GM18508 (cell line): ENCODE data around the gene KIAA0513.

Experiments
- ATAC-seq: cut with Tn5 transposase; IDR thresholded peaks from one replicate; pipeline ENCODE4 v1.9.1; 2021; ENCODE audit warnings: moderate number of reproducible peaks; ENCODE audit not compliant: insufficient read depth, unreplicated experiment

The KIAA0513 gene, protein sequence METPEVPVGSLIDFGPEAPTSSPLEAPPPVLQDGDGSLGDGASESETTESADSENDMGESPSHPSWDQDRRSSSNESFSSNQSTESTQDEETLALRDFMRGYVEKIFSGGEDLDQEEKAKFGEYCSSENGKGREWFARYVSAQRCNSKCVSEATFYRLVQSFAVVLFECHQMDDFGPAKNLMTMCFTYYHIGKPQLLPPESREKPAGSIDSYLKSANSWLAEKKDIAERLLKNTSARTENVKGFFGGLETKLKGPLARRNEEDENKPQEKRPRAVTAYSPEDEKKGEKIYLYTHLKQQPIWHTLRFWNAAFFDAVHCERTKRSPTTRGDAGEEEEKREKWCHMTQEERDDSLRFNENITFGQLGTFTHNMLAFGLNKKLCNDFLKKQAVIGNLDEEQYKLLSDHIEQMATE

DNA sequence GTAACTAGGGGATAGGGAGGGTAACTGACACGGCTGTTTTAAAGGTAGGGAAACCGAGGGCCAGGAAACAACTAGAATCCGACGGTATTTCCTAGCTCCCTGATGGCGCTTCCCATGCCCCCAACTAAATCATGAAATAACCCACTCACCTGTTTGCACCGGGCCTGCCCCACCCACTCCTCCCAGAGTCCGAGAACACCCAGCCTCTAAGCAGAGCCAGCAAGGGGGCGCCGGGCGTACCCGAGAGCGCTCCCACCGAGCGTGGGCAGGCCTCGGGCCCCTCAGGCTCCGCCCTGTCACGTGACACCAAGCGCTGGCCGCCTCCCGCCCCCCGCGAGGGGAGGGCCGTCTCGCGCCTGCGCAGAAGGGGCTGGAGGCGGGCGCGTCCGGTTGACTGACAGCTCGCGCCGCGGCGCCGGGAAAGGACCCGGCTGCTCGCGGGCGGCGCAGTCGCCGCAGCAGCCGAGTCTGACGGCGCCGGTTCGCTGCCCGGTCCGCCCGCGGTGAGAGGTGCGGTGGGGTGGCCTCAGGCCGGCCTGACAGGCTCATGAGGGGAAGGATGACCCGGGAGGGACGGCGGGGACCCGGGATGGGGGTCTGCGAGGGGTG, at the start of gene KIAA0513:
Gene KIAA0513 (plus strand): TSS at position 447 of the 609 bp plus-strand sequence. CDS start 39,277 bp downstream, outside the sequence.
- no peak for ATAC-seq

- no peak for ATAC-seq
Measured at GRCh38 chr16:84979516-84979915, 48.1 kb upstream of the KIAA0513 start.

DNA sequence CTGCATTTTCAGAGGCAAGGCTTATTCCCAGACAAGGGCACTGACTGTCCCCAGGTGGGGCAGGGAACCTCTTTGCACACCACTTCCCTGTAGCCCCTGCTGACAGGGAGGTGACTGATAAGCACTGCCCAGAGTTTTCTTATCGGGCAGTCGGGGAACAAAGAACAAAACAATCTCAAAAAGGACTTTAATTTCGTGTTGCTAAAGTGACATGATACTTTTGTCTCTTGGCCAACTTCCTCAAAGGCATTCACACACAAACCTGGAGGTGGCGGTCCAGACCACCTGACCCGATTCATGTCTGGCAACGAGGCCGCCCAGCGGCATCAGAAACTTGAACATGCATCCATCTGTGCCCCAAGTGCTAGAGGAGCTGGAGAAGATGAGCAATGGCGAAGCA, 45.2 kb upstream of the KIAA0513 start:
- ATAC-seq, result no peak

- ATAC-seq, result no peak
Measured at GRCh38 chr16:84985079-84986065, 42.2 kb upstream of the KIAA0513 start.

GRCh38 chr16:84986102-84986501, 41.5 kb upstream of the KIAA0513 start:
- ATAC-seq, result no peak

DNA sequence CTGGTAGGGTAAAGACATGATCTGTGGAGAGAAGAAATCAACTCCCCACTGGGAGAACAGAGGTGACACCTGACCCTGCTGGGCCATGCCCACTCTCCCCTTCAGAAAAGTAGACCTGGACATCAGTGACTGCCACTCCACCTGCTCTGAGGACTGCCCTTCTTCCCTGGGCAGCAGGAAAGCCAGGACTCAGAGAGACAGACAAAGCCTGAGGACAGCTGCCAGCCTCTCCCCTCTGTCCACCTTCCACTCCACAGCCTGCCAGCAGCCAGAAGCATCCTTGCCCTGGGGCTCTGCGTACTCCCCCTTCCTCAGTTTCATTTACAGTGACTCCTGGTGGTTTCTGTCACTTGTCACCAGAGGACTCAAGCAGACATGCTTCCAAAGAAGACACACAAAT, 40.7 kb upstream of the KIAA0513 start:
- ATAC-seq, result no peak

GRCh38 chr16:84988328-84989080, 39.1 kb upstream of the KIAA0513 start:
- no peak for ATAC-seq

DNA sequence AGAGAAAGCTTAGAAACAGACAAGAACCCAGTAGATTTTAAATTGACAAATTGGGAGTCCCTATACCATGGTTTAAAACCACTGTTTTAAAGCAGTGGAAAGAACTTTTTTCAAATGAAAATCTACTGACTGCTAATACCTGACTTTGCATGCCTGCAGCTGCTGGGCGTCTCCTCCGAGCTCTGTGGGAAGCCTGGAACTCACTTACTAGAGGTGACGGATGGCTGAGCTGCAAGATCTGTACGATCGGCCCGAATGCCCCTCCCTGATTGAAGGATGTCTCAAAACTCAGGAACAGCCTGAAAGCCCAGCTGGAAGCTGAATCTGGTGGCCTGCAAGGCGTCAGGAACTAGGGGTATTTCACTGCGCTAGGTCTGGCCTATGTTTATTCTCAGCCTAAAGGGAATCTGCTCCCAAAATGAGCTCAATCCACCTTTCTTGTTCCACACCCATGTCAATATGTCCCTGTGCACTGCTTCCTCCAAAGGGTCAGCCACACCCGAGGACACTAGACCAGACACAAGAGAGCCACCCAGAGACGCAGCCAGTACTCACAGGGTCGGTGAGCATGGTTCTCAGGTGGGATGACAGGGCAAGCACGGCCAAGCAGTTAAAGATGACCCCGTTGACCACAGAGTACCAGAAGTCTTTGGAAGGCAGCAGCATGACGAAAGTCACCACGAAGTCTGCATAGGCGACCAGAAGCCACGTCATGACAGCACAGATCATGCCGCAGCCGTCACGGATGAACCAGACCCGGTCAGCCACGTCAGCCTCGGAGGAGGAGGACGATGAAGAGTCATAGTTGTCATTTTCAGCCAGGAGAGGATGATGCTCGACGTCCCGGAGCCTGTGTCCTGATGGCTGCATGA, 37.6 kb upstream of the KIAA0513 start:
- no peak for ATAC-seq

DNA sequence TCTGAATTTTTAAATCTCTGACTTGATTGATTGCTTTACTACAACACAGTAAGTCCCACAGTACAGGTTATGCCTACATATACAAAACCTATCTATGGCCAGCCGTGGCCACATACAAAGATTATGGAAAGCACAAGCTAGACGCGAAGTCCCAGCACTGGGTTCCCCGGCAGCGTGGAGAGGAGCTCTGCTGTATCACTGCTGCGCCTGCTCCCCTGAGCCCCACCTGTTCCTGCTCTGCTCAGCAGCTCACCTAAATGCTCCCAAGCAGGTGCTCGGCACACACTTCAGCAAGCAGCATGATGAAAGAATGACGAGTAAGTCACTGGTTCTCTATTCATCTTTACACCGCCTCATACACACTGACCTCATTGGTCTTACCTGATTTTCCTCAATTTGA, 36.8 kb upstream of the KIAA0513 start:
- no peak for ATAC-seq

- ATAC-seq, result no peak
Measured at GRCh38 chr16:84992717-84993075, 34.9 kb upstream of the KIAA0513 start.

- no peak for ATAC-seq
Measured at GRCh38 chr16:84993926-84994325, 33.7 kb upstream of the KIAA0513 start.

- no peak for ATAC-seq
Measured at GRCh38 chr16:84995663-84996062, 31.9 kb upstream of the KIAA0513 start.

- no peak for ATAC-seq
Measured at GRCh38 chr16:84996365-84996764, 31.2 kb upstream of the KIAA0513 start.

GRCh38 chr16:84999200-84999599, 28.4 kb upstream of the KIAA0513 start:
- ATAC-seq, result no peak

GRCh38 chr16:84999857-85000480, 27.6 kb upstream of the KIAA0513 start:
- ATAC-seq, result no peak

GRCh38 chr16:85002099-85002541, 25.5 kb upstream of the KIAA0513 start:
- no peak for ATAC-seq

DNA sequence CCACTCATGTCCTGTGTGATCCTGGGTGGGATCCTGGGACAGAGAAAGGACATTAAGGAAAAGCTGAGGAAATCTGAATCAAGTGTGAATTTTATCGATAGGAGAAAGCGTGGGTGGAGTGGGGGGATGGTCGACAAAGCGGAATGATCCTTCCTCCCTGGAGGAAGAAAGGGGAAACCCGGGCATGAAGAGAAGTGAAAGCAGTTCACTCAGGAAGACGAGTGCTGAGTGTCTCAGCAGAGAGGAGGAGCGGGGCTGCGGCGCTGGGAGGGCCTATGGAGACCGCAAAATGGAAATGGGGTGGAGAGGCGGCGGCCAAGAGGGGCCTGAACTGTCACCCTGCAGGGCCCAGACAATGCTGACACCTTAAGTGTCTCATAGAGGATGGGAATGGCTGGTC, 25.0 kb upstream of the KIAA0513 start:
- ATAC-seq, result no peak

DNA sequence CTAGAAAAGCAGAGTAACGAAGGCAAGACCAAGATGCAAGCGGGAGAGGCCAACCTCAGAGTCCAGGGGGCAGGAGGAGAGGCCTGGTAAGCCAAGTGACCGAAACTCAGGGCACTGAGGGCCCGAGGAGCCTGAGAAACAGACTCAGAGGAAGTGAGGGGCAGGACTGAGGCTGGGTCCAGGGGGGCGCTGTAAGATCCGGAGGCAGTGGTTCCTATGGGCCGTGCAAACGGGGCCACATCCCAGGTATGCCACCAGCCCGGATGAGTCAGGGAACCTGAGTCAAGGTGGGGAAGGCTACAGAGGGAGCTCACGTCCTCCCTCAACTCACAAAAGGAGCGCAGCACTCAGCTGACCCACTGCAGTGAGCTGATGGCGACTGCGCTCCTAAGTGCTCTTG, 24.5 kb upstream of the KIAA0513 start:
- no peak for ATAC-seq
